NK-92 (cell line): Measurements from ENCODE around the gene MEX3A.
"Not testable (repeated sequence)": the region's sequence is repeated elsewhere in the genome, so short reads cannot be mapped to it uniquely, and the experiment has no call there.

Experiments
- DNase-seq: peaks from one replicate; lab custom pipeline; 2025; ENCODE audit not compliant: unreplicated experiment; lab: John Stamatoyannopoulos, UW

MEX3A gene

GRCh38 chr1:156081180-156081916 is 917 bp downstream of the MEX3A start:
- no peak for DNase-seq

GRCh38 chr1:156080863-156081179 is 1.4 kb downstream of the MEX3A start:
- DNase-seq, result no peak

DNA sequence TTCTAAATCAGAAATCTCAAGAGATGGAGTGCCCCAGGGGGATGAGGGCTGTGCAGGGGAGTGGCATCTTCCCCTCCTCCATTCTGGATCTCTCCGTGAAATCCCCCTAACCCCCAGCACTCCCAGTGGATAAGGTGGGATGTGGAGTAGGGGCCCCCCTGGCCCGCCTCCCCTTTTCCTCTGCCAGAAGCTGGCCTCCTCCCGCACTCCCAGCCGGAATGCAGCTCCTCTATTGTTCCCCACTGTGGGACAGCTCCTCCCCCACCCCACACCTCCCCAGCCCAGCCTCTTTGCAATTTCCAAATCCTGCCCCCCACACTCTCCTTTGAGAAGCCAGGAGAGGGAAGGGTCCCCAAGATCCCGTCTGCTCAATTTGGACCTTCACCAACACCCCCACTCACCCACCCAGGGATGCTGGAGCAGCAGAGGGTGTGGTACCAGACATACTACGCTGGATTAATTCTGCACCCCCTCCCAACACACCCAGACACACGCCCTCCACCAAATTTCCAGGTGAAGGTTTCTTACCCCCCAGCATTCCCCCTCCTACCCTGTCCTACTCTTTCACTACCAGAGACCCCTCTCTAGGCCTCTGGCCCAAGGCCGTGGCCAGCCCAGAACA is 1.9 kb downstream of the MEX3A start:
- DNase-seq, result no peak

GRCh38 chr1:156079762-156080161 is 2.5 kb downstream of the MEX3A start:
- no peak for DNase-seq

- no peak for DNase-seq
Measured at GRCh38 chr1:156078728-156079127, 3.5 kb downstream of the MEX3A start.

GRCh38 chr1:156077430-156077760 is 4.9 kb downstream of the MEX3A start:
- no peak for DNase-seq

DNA sequence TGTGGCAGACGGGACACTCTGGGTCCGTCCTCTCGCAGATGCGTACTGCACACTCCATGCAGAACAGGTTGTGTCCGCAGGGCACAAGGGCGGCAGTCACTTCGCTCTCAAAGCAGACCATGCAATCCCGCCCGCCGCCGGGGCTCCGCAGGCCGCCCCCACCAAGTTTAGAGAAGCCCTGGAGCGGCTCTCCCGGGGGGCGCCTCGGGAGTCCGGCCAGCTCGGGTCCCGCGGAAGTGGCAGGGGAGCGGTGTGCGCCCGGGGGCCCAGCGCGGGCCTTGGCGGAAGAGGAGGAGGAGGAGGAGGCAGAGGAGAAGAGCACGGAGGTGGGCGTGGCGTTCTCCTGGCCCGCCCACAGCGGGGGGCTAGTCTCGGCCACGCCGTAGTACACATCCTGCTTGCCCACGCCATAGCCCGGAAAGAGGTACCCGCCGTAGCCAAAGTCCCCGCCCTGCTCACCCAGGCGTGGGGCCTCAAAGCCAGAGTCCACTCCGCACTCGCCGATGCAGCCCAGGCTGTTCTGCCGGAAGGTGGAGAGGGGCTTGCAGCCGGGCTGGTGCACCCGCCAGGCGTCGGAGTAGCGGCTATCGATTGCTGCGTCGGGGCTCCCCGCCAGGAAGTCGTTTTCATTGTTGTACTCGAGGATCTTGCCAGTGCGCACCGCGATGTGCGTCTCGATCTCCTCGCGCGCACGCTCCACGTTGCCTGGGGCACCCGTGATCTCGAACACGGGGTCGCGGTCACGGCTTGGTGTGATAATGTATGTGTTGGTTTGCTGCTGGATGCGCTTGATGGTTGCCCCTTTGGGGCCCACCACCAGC is 5.4 kb downstream of the MEX3A start:
- no peak for DNase-seq

- no peak for DNase-seq
Measured at GRCh38 chr1:156075775-156076204, 6.5 kb downstream of the MEX3A start.

DNA sequence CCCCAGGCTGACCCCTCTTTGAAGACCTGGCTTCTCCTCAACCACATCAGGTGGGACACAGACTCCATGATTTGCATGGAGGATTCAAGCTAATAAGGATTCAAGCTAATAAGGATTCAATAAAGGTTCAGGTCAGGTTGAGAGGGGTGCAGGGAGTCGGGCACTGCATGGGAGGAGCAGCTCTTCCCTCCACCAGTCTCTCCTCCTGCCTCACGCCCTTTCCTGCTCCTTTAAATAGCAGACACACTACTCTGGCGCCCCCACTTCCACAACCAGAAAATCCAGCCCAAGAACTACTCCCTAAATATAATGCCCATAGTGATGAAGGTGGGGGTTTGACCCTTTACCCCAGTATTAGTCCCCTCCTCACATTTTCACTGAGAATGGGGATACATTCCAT is 7.1 kb downstream of the MEX3A start:
- DNase-seq, result no peak

DNA sequence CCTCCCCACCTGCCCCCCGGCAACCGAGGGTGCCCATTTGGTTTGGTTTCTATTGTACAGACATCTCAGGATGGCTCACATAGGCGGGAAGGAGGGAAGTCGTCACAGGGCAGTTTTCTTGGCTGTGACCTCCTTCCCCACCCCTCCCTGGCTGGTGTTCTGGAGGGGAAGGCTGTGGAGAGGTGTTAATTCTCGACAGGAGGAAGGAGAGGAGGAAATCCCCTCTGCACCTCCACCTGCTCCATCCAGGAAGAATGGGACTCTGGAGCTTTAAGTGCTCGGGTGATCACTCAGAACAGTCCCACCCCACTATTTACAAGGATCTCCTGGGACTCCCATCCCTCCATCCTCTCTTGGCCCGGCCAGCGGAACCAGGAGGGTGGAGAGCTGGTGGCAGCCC is 7.6 kb downstream of the MEX3A start:
- no peak for DNase-seq

GRCh38 chr1:156073740-156074139 is 8.5 kb downstream of the MEX3A start:
- DNase-seq, result no peak

DNA sequence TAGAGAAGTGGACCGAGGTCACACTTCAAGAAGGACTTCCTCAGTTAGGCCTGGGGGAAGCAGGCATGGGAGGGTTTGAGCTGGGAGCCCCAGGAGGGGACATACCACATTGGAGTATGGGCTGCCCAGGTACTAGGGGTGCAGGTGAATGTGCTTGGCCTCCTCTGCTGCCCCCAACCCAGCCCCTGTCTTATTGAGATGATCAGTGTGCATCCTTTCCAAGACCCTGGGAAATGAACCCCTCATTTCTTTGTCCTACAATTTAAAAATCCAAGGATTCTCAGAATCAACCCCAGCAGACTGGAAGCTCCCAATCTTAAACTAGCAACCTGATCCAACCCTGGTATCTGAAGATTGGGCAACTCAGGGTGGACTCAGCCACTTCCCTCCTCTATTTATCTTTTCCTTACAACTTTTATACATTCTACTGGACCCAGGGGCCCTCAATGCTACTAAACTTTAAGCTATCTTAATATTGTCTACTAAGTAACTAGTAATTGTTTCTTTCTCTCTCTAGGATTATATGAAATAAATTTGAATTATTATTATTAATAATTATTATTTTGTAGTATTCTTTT is 9.1 kb downstream of the MEX3A start:
- no peak for DNase-seq

- DNase-seq, result no peak
Measured at GRCh38 chr1:156072251-156072650, 10.0 kb downstream of the MEX3A start.

GRCh38 chr1:156071332-156071816 is 10.9 kb downstream of the MEX3A start:
- not testable (repeated sequence) for DNase-seq

DNA sequence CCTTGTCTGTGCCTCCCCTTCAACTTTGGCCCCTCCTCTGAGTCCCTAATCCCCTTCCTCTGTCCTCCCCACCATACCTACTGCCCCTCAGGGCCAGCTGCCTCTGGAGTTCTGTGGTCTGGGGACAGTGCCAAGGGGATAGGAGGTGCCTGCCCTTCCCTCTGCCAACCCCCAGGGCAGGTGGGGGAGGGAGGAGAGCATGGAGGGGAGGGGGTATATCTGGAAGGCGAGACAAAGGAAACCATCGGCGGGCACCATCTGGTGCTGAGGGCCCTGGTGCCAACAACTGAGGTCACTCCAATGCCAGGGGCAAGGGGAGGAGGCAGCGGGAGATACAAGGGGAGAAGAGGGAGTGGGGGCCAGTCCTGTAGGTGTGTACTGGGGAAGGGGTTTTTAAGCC is 11.7 kb downstream of the MEX3A start:
- no peak for DNase-seq

GRCh38 chr1:156069490-156070455 is 12.5 kb downstream of the MEX3A start:
- no peak for DNase-seq

DNA sequence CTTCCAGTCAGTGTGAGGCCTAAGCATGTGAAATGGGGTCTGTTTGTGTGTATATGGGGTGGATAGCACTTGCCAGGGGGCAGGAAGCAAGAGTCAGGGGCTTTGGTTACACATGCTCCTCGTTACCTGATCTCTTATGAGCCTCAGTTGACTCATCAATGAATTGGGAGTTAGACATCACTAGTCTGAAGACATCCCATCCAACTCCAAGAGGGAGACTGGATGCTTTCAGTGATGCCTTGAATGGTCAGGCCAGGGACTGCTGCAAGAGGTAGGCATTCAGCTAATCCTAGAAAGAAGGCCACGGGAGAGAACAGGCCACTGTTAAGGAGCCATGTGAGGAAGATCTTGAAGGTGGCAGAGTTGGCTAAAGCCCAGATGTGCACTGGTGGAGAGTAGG is 15.0 kb downstream of the MEX3A start:
- DNase-seq, result no peak

DNA sequence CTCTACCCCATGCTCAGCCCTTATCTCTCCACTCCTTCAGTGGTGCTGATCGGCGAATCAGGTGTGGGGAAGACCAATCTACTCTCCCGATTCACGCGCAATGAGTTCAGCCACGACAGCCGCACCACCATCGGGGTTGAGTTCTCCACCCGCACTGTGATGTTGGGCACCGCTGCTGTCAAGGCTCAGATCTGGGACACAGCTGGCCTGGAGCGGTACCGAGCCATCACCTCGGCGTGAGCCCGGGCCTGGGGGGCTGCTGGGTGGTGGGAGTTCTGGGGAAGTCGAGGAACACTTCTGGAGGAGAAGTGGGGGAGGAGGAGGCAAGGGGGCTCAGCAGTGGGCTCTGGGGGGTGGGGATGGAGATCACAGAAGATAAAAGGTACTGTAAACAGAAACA is 16.4 kb downstream of the MEX3A start:
- no peak for DNase-seq

- no peak for DNase-seq
Measured at GRCh38 chr1:156065212-156065611, 17.1 kb downstream of the MEX3A start.

DNA sequence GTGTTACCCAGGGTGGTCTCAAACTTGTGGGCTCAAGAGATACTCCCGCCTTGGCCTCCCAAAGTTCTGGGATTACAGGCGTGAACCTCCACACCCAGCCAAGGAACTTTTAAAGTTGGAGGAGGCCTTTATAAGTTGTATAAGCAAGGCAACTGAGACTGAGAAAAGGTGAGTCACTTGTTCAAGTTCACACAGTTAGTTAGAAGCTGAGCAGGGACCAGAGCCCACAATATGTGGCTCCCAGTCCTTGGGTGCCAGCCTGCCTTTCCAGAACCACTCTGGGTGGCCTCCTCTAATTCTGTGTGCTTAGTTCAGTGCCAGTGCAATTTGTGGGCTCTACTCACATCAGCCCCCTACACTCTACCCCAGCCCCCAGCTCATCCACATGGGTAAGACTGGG is 17.6 kb downstream of the MEX3A start:
- no peak for DNase-seq

- no peak for DNase-seq
Measured at GRCh38 chr1:156063997-156064285, 18.3 kb downstream of the MEX3A start.
